ENCODE results near the gene IPMK.

DNA sequence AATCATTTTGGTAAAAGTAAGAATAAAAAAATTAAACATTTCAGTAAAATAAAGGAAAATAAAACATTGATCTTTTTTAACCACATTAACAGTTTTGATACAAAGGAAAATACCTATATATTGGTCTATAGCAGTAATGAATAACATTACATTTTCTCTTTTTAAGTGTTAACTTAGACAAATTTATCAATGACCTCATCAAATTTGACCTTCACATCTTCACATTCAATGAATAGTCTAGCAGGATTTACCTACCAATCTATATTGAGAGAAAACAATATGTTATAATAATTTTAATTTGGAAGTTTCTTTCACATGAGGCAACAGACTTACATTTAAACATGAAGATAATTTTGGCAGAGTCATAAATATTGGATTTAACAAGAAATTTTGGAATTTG lies 49.2 kb upstream of the IPMK start:
- TF ChIP-seq, protein P1, sequence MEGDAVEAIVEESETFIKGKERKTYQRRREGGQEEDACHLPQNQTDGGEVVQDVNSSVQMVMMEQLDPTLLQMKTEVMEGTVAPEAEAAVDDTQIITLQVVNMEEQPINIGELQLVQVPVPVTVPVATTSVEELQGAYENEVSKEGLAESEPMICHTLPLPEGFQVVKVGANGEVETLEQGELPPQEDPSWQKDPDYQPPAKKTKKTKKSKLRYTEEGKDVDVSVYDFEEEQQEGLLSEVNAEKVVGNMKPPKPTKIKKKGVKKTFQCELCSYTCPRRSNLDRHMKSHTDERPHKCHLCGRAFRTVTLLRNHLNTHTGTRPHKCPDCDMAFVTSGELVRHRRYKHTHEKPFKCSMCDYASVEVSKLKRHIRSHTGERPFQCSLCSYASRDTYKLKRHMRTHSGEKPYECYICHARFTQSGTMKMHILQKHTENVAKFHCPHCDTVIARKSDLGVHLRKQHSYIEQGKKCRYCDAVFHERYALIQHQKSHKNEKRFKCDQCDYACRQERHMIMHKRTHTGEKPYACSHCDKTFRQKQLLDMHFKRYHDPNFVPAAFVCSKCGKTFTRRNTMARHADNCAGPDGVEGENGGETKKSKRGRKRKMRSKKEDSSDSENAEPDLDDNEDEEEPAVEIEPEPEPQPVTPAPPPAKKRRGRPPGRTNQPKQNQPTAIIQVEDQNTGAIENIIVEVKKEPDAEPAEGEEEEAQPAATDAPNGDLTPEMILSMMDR (IDR thresholded peaks at IDR 0.05) = no peak
- no peak for TF ChIP-seq POLR2A (IDR thresholded peaks at IDR 0.05)
- no peak for TF ChIP-seq EP300 (IDR thresholded peaks at IDR 0.05)

All from ovary (tissue), 3 donors.